ENCODE results near the gene ZFP1. TPM values are rescaled to one million over a fixed set of nuclear protein-coding genes. Genes with fewer than 3 reads are reported as not detected.

ZFP1 gene
- total RNA-seq, 1 experiment from 2014 or later: 15.3 TPM

DNA sequence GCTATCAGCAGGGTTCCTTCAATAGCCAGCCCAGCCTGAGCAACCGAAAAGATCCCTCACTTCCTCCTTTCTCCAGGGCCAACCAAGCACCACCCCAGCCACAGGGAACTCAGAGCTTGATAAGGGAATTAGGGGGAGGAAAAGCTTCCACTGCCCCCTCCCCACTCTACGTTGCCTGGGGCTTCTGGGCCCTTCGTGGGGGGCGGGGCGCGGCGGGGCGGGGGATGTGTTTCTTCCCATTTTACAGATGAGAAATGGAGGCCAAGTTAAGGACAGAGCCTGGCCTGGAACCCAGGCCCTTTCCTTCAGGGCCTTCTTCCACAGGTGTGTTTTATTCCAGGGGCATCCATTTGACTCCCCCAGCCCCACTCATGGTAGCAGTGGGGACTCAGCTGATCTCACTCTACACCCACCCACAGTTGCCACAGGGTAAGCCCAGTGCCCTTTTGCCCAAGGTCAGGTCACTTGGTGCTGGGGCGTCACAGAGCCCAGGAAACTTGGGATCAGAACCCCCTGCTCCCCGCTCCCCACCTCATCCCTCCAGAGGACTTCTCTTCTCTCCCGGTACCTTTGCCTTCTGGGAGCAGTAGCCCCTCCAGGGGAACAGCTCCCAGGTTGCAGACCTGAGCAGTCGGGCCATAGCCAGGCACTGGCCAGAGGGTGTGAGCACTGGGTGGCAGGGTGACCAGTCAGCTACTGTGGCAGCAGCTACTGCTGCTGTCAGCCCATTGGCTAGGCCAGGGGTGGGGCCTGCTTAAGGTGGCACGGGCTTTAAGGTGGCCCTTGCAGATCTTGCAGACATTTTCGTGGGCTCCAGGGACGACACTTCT is 32.0 kb upstream of the ZFP1 start, which contains the start of gene LDHD:
Gene LDHD, minus strand, starts transcription at position 700 of the 830 bp plus-strand sequence. Its CDS starts 60 bp downstream, at position 640.
- Histone ChIP-seq H2AK5ac (ENCODE audit: insufficient read length, low read length) (no peak within 1 kb of the TSS), H3K27ac (ENCODE audit: insufficient read length, low read depth, low read length) (no peak within 1 kb of the TSS), H3K23me2 (ENCODE audit: insufficient read length, low read depth, low read length, poor library complexity, severe bottlenecking) (no peaks in the 10 kb centered on the region), H4K5ac (ENCODE audit: insufficient read length, low read depth, low read length) (no peak within 1 kb of the TSS), H4K91ac (ENCODE audit: insufficient read length, low read depth, low read length) (no peak within 1 kb of the TSS), H3K9ac (ENCODE audit: extremely low read depth, insufficient read length, low read length) (no peak within 1 kb of the TSS), H4K20me1 (ENCODE audit: control insufficient read depth, insufficient read depth, insufficient read length) (no peaks in the 10 kb centered on the region), H3K18ac (ENCODE audit: insufficient read length, low read depth, low read length) (no peak within 1 kb of the TSS), H2BK15ac (ENCODE audit: low read depth, low read length) (no peak within 1 kb of the TSS), H2AFZ (ENCODE audit: low read length) (no peak within 1 kb of the TSS), H4K8ac (replicated peaks; ENCODE audit: insufficient read length, low read depth, low read length) (no peak within 1 kb of the TSS), H2BK12ac (ENCODE audit: insufficient read length, low read depth, low read length) (no peak within 1 kb of the TSS), H2BK120ac (ENCODE audit: low read depth, low read length, poor library complexity, severe bottlenecking) (no peak within 1 kb of the TSS), H3K23ac (ENCODE audit: insufficient read length, low read depth, low read length) (no peak within 1 kb of the TSS), H3K9me3 (ENCODE audit: control insufficient read depth, low read depth, low read length) (no peaks in the 10 kb centered on the region), H3K56ac (ENCODE audit: insufficient read length, low read depth, low read length) (no peak within 1 kb of the TSS), H3K14ac (ENCODE audit: insufficient read depth, low read length) (no peak within 1 kb of the TSS; the same call in 1 of the 2 replicates), H3K27me3 (ENCODE audit: insufficient read depth, low read length) (no peaks in the 10 kb centered on the region), H3K79me2 (ENCODE audit: insufficient read depth, low read length) (no peaks in the 10 kb centered on the region), H3K4me1 (ENCODE audit: insufficient read depth, low read length) (peaks cover 6% of the 10 kb centered on the region; the same call in 1 of the 2 replicates), H3K4me2 (ENCODE audit: insufficient read depth, insufficient read length, low read length) (peak within 1 kb of the TSS; percentile 4), H2BK20ac (ENCODE audit: low read depth, low read length, poor library complexity, severe bottlenecking) (no peak within 1 kb of the TSS), H3K79me1 (ENCODE audit: insufficient read depth, low read depth, low read length, poor library complexity, severe bottlenecking) (no peaks in the 10 kb centered on the region), H2BK5ac (ENCODE audit: insufficient read length, low read length) (no peak within 1 kb of the TSS), H3K4ac (ENCODE audit: low read depth, low read length) (no peak within 1 kb of the TSS), H3T11ph (ENCODE audit: low read length) (no peak within 1 kb of the TSS)
- Mint-ChIP-seq H3K4me3 (peak within 1 kb of the TSS; percentile 72 to 73), H3K27me3 (ENCODE audit: low read depth) (peaks cover 2% of the 10 kb centered on the region; the same call in 1 of the 2 replicates), H3K9me3 (peaks cover 5 to 9% of the 10 kb centered on the region in 2 experiments), H3K4me1 (peaks cover 46 to 64% of the 10 kb centered on the region in 2 experiments), H3K36me3 (ENCODE audit: insufficient read depth in 1 of 3, low read depth in 3 of 3) (peaks cover 1 to 3% (median 2%) of the 10 kb centered on the region in 3 experiments), H3K27ac (peak within 1 kb of the TSS; percentile 94 to 97 (median 95))
- WGBS (ENCODE audit: extremely low coverage, insufficient read length, low lambda C conversion rate): no CpG with 5 or more reads among the region's 15 CpGs
- peak; percentile 88 for DNase-seq
- TF ChIP-seq, protein P1, sequence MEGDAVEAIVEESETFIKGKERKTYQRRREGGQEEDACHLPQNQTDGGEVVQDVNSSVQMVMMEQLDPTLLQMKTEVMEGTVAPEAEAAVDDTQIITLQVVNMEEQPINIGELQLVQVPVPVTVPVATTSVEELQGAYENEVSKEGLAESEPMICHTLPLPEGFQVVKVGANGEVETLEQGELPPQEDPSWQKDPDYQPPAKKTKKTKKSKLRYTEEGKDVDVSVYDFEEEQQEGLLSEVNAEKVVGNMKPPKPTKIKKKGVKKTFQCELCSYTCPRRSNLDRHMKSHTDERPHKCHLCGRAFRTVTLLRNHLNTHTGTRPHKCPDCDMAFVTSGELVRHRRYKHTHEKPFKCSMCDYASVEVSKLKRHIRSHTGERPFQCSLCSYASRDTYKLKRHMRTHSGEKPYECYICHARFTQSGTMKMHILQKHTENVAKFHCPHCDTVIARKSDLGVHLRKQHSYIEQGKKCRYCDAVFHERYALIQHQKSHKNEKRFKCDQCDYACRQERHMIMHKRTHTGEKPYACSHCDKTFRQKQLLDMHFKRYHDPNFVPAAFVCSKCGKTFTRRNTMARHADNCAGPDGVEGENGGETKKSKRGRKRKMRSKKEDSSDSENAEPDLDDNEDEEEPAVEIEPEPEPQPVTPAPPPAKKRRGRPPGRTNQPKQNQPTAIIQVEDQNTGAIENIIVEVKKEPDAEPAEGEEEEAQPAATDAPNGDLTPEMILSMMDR (conservative IDR thresholded peaks at IDR 0.05): no peak
